GM12872 (cell line): ENCODE results near the gene USP6NL.

Source experiments
- TF ChIP-seq, protein P1 (sequence below): IDR thresholded peaks from 3 replicates; pipeline ENCODE4 v1.5.1; 2011; ENCODE audit warnings: low read depth, mild to moderate bottlenecking, low read length, moderate library complexity; ENCODE audit not compliant: insufficient read depth

The USP6NL gene

DNA sequence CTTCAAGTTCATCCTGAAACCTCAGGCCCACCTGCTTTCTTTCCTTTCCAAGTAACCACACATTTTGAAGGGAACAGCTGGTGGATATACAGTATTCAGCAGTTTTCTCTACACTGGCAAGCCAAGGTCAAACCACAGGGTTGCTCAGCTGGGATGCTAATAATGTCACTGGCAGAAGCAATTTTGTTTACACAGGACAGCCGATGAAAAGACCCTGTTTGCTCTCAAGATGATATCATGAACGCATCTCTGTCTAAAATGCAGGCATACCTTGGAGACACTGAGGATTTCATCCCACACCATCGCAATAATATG is 186.2 kb downstream of the USP6NL start:
- TF ChIP-seq, protein P1, sequence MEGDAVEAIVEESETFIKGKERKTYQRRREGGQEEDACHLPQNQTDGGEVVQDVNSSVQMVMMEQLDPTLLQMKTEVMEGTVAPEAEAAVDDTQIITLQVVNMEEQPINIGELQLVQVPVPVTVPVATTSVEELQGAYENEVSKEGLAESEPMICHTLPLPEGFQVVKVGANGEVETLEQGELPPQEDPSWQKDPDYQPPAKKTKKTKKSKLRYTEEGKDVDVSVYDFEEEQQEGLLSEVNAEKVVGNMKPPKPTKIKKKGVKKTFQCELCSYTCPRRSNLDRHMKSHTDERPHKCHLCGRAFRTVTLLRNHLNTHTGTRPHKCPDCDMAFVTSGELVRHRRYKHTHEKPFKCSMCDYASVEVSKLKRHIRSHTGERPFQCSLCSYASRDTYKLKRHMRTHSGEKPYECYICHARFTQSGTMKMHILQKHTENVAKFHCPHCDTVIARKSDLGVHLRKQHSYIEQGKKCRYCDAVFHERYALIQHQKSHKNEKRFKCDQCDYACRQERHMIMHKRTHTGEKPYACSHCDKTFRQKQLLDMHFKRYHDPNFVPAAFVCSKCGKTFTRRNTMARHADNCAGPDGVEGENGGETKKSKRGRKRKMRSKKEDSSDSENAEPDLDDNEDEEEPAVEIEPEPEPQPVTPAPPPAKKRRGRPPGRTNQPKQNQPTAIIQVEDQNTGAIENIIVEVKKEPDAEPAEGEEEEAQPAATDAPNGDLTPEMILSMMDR: no peak

DNA sequence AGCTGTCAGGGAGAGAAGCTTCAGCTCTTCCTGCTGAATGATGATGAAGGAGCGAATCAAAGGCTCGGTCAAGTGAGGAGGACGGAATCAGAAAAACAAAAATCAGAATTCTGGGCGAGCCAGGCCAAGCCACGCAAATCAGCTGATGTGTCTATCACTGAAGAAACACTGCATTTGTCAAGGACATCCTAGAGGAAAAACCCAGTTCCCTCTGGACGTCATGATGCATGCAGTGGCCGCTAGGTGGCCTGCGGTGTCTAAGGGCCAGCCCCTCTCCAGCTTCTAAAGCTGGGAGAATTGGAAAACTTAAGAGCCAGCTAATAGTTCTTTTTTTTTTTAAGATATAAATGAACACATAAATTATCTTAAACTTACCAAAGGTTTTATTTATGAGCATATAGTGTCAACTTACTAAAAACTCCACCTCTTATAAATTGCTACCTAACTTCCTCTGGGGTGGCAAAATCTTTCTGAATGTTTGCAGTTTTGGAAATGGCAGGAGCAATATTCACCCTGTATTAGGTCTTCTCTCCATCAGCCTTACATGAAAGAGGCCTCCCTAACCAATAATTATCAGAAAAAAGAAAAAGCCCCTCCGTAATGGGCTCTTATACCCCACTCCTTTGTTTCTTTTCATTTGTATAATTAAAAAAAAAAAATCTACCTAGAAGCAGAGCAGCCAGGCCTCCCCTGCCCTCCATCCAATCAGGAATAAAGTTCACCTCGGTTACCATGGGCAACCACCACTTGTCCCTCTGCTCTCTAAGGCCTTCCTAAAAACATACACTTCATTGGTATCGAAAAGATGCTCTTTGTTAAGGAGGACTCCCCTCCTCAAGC is 186.8 kb downstream of the USP6NL start:
- TF ChIP-seq, protein P1: peak; percentile 97

DNA sequence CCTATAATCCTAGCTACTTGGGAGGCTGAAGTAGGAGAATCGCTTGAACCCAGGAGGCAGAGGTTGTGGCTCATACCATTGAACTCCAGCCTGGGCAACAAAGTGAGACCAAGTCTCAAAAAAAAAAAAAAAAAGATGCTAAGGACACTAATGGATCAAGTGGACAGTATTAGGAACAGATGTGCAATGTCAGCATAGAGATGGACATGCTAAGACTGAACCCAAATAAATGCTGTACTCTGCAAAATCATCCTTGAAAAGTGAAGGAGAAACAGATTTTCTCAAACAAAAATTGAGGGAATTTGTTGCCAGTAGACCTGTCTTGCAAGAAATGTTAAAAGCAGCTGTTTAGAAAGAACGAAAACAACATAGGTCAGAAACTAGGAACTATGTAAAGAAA is 194.5 kb downstream of the USP6NL start:
- TF ChIP-seq, protein P1: no peak

DNA sequence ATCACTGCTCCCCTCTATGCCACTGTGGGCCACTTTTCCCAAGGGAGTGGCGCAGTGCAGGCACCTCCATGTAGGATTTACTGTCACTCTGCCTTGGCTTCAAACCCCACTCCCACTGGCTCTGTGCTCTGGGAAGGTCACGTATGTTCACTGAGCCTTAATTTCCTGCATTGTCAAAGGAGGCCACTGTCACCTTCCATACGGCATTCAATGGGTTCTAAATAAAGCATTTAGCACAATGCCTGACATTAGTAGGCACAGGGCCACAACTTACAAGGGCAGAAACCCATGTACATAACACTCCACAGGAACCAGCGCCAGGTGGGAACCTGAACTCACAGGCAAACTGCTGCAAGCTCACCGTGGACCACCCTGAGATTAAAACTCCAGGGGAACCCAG is 196.4 kb downstream of the USP6NL start:
- TF ChIP-seq, protein P1: no peak

DNA sequence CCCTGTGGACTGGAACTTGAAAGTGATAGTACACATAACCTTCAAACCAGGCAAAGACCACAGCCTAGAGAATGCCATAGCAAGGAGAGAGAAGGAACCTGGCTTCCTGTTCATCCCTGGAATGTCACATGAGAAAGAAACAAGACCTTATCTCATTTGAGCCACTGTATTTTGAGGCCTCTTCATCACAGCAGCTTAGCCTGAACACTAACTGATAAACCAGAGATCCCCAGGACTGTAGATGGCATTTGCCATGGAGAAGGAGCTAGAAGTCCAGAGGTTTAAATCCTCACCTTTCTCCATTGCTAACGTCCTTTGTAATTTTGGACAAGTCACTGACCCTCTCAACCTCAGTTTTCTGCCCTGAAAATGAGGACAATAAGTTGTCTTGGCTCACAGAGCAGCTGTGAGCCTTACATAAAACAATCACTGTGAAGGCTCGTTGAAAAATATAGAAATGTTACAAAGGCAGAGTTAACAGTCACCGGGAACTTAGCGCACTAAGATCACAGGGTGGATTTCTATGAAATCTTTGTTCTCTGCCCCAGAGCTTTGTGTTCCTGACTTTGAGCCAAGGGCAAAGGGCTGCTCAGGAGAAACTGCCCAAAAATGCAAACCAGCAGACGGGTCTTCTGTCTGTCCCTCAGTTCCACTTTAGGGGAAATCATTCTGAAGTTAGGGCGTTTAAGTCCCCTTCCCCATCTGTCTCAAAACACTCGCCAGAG is 197.0 kb downstream of the USP6NL start:
- TF ChIP-seq, protein P1: no peak

DNA sequence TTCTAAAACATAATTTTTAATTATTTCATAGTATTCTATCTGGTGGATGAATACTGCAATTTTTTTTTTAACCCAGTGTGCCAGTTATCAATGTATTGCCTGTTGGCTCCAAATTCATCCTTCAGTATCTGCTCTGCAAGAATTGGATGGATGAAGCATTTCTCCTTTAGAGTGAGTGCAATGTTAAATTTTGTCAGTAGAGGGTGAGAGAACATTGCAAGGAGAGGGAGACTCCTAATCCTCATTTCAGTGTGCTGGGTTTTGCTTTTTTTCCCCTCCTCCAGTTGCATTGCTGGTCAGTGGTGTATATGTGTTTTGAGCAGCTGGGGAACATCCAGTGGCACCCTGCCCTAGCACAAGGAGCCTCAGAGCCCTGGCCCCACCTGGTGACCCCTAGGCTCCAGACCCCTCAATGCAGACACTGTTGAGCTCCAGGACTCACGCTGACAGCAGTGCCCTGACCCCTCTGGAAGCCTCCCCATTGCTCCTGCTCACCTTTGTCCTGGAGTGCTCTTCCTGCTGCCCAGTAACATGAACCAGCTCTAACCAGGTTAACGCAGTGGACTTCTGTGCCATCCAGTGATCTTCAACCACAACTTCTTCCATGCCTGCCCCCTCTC is 199.4 kb downstream of the USP6NL start:
- TF ChIP-seq, protein P1: peak; percentile 52

DNA sequence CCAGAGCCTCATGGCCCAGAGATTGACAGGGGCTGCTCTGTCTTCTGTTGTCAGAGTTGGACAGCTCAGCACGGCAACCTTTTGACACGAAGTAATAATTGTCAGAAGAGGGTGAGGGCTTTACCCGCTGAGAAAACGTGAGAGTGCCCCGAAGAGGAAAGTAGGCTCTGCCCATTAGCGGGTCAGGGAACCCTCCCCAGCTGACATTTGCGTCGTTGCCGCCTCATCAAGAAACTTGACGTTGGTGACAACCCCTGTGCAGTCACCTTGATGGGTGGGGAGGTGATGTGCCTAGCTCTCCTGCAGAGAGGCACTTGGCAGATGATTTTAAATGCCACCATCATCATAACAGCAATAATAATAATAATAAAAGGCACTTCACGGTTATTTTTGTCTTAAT is 202.1 kb downstream of the USP6NL start:
- TF ChIP-seq, protein P1: no peak
